ENCODE results near the gene ANKRD33B. TPM values are rescaled to one million over a fixed set of nuclear protein-coding genes. Genes with fewer than 3 reads are reported as not detected.
A peak's percentile ranks its signal among the peaks of the same experiment; 100 is the strongest.
"Not testable (repeated sequence)": the region's sequence is repeated elsewhere in the genome, so short reads cannot be mapped to it uniquely, and the experiment has no call there.

Gene ANKRD33B
- total RNA-seq, 1 donor from 2014 or later, result 4.0 TPM

- DNase-seq (ENCODE audit: low spot score), result no peak
- Mint-ChIP-seq H3K27ac (ENCODE audit: unreplicated experiment) (peak overlapping the region; percentile 49), H3K27me3 (ENCODE audit: low read depth) (no peaks in the 10 kb centered on the region), H3K4me3 (ENCODE audit: unreplicated experiment) (no peak overlapping the region), H3K36me3 (ENCODE audit: low read depth) (no peaks in the 10 kb centered on the region), H3K9me3 (ENCODE audit: low read depth) (no peaks in the 10 kb centered on the region), H3K4me1 (ENCODE audit: low read depth) (peaks cover 29% of the 10 kb centered on the region)
- no peak for TF ChIP-seq CTCF (IDR thresholded peaks at IDR 0.05)
Observed at GRCh38 chr5:10567121-10567591, 3.3 kb downstream of the ANKRD33B start.

GRCh38 chr5:10567781-10568321 lies 4.0 kb downstream of the ANKRD33B start:
- Mint-ChIP-seq H3K9me3 (ENCODE audit: low read depth) (no peaks in the 10 kb centered on the region), H3K27me3 (ENCODE audit: low read depth) (no peaks in the 10 kb centered on the region), H3K27ac (ENCODE audit: unreplicated experiment) (peak overlapping the region; percentile 49), H3K36me3 (ENCODE audit: low read depth) (no peaks in the 10 kb centered on the region), H3K4me1 (ENCODE audit: low read depth) (peaks cover 29% of the 10 kb centered on the region), H3K4me3 (ENCODE audit: unreplicated experiment) (no peak overlapping the region)
- TF ChIP-seq CTCF (IDR thresholded peaks at IDR 0.05), result no peak
- no peak for DNase-seq (ENCODE audit: low spot score)

- not testable (repeated sequence) for H3K27me3 Mint-ChIP-seq (ENCODE audit: low read depth); DNase-seq (ENCODE audit: low spot score); H3K9me3 Mint-ChIP-seq (ENCODE audit: low read depth); H3K4me3 Mint-ChIP-seq (ENCODE audit: unreplicated experiment); H3K36me3 Mint-ChIP-seq (ENCODE audit: low read depth); H3K27ac Mint-ChIP-seq (ENCODE audit: unreplicated experiment)
- H3K4me1 Mint-ChIP-seq (ENCODE audit: low read depth), result peaks cover 22% of the 10 kb centered on the region
Observed at GRCh38 chr5:10570540-10570939, 6.7 kb downstream of the ANKRD33B start.

GRCh38 chr5:10572451-10572850 lies 8.6 kb downstream of the ANKRD33B start:
- no peaks in the 10 kb centered on the region for H3K36me3 Mint-ChIP-seq (ENCODE audit: low read depth)
- DNase-seq (ENCODE audit: low spot score), result no peak
- TF ChIP-seq CTCF (IDR thresholded peaks at IDR 0.05), result no peak
- no peak overlapping the region for H3K27ac Mint-ChIP-seq (ENCODE audit: unreplicated experiment)
- H3K4me3 Mint-ChIP-seq (ENCODE audit: unreplicated experiment), result no peak overlapping the region
- no peaks in the 10 kb centered on the region for H3K9me3 Mint-ChIP-seq (ENCODE audit: low read depth)
- peaks cover 19% of the 10 kb centered on the region for H3K4me1 Mint-ChIP-seq (ENCODE audit: low read depth)
- H3K27me3 Mint-ChIP-seq (ENCODE audit: low read depth), result no peaks in the 10 kb centered on the region

GRCh38 chr5:10573487-10574145 lies 9.7 kb downstream of the ANKRD33B start:
- H3K9me3 Mint-ChIP-seq (ENCODE audit: low read depth), result no peaks in the 10 kb centered on the region
- H3K27ac Mint-ChIP-seq (ENCODE audit: unreplicated experiment), result no peak overlapping the region
- H3K4me1 Mint-ChIP-seq (ENCODE audit: low read depth), result peaks cover 17% of the 10 kb centered on the region
- TF ChIP-seq CTCF (IDR thresholded peaks at IDR 0.05), result no peak
- no peaks in the 10 kb centered on the region for H3K36me3 Mint-ChIP-seq (ENCODE audit: low read depth)
- H3K4me3 Mint-ChIP-seq (ENCODE audit: unreplicated experiment), result no peak overlapping the region
- H3K27me3 Mint-ChIP-seq (ENCODE audit: low read depth), result no peaks in the 10 kb centered on the region
- DNase-seq (ENCODE audit: low spot score), result peak; percentile 20

GRCh38 chr5:10574879-10575278 lies 11.0 kb downstream of the ANKRD33B start:
- not testable (repeated sequence) for H3K36me3 Mint-ChIP-seq (ENCODE audit: low read depth); H3K4me3 Mint-ChIP-seq (ENCODE audit: unreplicated experiment); H3K27ac Mint-ChIP-seq (ENCODE audit: unreplicated experiment); H3K9me3 Mint-ChIP-seq (ENCODE audit: low read depth); H3K27me3 Mint-ChIP-seq (ENCODE audit: low read depth); DNase-seq (ENCODE audit: low spot score)
- H3K4me1 Mint-ChIP-seq (ENCODE audit: low read depth), result peaks cover 17% of the 10 kb centered on the region

All from chondrocyte (in vitro differentiated cells).